Right atrium auricular region (tissue), 2 donors: ENCODE data around the gene AMIGO2. TPM values are rescaled to one million over a fixed set of nuclear protein-coding genes. Genes with fewer than 3 reads are reported as not detected.

ENCODE experiments used
- DNase-seq: peaks from one replicate; pipeline ENCODE4 v3.0.0-alpha.2; 2019; ENCODE audit warnings: low spot score
- H3K27ac ChIP-seq, 2 donors: fragments of 200-600 bp; sonication (generic); 1 replicate in 1 of 2; 2 replicates in 1 of 2; pipeline ENCODE4 v1.5.1; 2016 to 2019
- H3K27me3 ChIP-seq, 2 donors: fragments of 200-600 bp; sonication (generic); one replicate each; pipeline versions ENCODE4 v1.5.1 to v1.6.0; 2017 to 2019
- H3K36me3 ChIP-seq: fragments of 200-600 bp; sonication (generic); one replicate; pipeline ENCODE4 v1.5.1; 2016
- H3K4me1 ChIP-seq, 2 donors: fragments of 200-600 bp; sonication (generic); one replicate each; pipeline versions ENCODE4 v1.5.1 to v1.6.0; 2017 to 2019
- H3K4me3 ChIP-seq, 2 donors: fragments of 200-600 bp; sonication (generic); 1 replicate in 1 of 2; 2 replicates in 1 of 2; pipeline ENCODE4 v1.5.1; 2017 to 2019; ENCODE audit warnings: mild to moderate bottlenecking in 1 of 2, moderate library complexity in 1 of 2
- H3K9me3 ChIP-seq, 2 donors: fragments of 200-600 bp; sonication (generic); one replicate each; pipeline ENCODE4 v1.5.1; 2019
- total RNA-seq, 2 donors: library from RNA; depleted of rRNA; stranded (reverse); fragments of >200 nt; gene quantifications; one replicate each; pipeline ENCODE4 v1.1.0, GENCODE V29; 2016
- TF ChIP-seq, protein P1 (sequence below), 2 donors: fragments of 200-600 bp; sonication (generic); IDR thresholded peaks; one replicate each; pipeline ENCODE4 v1.5.1; 2019; ENCODE audit warnings: antibody characterized with exemption in 2 of 2

The AMIGO2 gene
- total RNA-seq, 2 donors from 2014 or later = 2.3 to 5.8 TPM

- Histone ChIP-seq H3K4me3 (no peak overlapping the region), H3K4me1 (no peaks in the 10 kb centered on the region), H3K27me3 (no peaks in the 10 kb centered on the region), H3K36me3 (no peaks in the 10 kb centered on the region), H3K27ac (no peak overlapping the region), H3K9me3 (no peaks in the 10 kb centered on the region)
- TF ChIP-seq, protein P1, sequence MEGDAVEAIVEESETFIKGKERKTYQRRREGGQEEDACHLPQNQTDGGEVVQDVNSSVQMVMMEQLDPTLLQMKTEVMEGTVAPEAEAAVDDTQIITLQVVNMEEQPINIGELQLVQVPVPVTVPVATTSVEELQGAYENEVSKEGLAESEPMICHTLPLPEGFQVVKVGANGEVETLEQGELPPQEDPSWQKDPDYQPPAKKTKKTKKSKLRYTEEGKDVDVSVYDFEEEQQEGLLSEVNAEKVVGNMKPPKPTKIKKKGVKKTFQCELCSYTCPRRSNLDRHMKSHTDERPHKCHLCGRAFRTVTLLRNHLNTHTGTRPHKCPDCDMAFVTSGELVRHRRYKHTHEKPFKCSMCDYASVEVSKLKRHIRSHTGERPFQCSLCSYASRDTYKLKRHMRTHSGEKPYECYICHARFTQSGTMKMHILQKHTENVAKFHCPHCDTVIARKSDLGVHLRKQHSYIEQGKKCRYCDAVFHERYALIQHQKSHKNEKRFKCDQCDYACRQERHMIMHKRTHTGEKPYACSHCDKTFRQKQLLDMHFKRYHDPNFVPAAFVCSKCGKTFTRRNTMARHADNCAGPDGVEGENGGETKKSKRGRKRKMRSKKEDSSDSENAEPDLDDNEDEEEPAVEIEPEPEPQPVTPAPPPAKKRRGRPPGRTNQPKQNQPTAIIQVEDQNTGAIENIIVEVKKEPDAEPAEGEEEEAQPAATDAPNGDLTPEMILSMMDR (IDR thresholded peaks at IDR 0.05) = no peak
- DNase-seq = no peak
These were observed 17.6 kb upstream of the AMIGO2 start for GRCh38 chr12:47097276-47097896.

- TF ChIP-seq, protein P1 (IDR thresholded peaks at IDR 0.05) = no peak
- Histone ChIP-seq H3K36me3 (no peaks in the 10 kb centered on the region), H3K4me1 (no peaks in the 10 kb centered on the region), H3K27me3 (no peaks in the 10 kb centered on the region), H3K4me3 (no peak overlapping the region), H3K27ac (no peak overlapping the region), H3K9me3 (no peaks in the 10 kb centered on the region)
- DNase-seq = no peak
These were observed 15.9 kb upstream of the AMIGO2 start for GRCh38 chr12:47095446-47096236.

GRCh38 chr12:47094804-47095203 lies 15.0 kb upstream of the AMIGO2 start:
- DNase-seq = no peak
- no peaks in the 10 kb centered on the region for H3K4me1 ChIP-seq
- no peak overlapping the region for H3K27ac ChIP-seq
- no peaks in the 10 kb centered on the region for H3K36me3 ChIP-seq
- no peaks in the 10 kb centered on the region for H3K9me3 ChIP-seq
- TF ChIP-seq, protein P1 (IDR thresholded peaks at IDR 0.05) = no peak
- H3K27me3 ChIP-seq = no peaks in the 10 kb centered on the region
- no peak overlapping the region for H3K4me3 ChIP-seq

DNA sequence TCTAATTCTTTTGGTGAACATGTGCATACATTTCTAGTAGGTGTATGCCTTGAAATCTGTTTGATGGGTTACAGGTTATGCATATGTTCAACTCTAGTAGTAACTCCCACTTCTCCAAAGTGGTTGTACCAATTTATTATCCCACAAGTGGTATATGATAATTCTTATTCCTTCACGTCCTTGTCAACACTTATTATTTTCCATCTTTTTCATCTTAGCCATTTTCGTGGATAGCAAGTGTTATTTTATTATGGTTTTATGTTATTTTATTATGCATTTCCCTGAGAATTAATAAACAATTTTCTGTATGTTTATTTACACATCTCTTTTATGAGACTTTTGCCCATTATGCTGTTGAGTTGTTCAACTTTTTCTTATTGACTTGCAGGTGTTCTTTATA lies 11.2 kb upstream of the AMIGO2 start:
- H3K4me1 ChIP-seq = peaks cover 0 to 10% of the 10 kb centered on the region in 2 donors
- no peaks in the 10 kb centered on the region for H3K27me3 ChIP-seq
- H3K36me3 ChIP-seq = no peaks in the 10 kb centered on the region
- TF ChIP-seq, protein P1 (IDR thresholded peaks at IDR 0.05) = no peak
- no peak overlapping the region for H3K4me3 ChIP-seq
- H3K27ac ChIP-seq = no peak overlapping the region
- no peak for DNase-seq
- H3K9me3 ChIP-seq = no peaks in the 10 kb centered on the region

DNA sequence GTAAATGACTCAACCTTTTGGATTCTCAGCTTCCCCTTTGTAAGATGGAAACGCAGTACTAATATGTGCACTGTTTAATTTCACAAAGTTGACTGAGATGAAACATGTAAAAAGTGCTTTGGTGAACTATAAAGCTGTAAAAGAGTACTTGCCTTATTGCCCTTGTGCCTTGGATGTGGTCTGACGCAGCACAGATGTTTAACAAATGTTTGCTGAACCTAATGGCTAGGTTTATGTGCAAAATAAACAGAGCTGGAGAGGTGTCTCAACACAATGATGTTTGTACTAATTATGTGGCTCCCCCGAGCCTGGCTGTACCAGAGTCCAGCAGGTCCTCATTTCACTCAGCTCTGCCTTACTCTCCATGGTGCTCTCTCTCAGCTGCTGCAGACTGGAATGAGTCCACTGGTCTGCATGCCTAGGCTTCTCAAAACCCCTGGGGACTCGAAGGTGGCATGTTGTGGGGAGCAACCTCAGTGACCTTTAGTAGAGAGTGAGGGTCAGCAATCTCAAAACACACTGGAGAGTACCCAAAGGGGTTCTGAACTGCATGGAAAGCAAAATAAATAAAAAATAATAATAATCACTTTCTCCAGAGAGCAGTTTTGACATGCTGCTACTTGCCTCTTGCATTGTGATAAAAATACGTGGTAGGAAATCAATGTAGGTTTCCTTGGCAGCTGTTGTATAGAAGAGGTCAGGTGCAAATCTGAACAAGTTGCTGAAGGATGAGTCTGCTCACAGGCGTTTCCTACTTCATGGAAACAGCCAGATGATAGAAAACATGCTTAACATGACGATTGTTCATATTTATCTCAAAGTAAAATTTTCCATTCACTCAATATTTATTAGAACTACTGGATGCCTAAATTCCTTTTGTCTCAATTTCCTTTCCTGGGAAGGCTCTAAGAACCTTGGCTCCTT lies 8.5 kb upstream of the AMIGO2 start:
- TF ChIP-seq, protein P1 (IDR thresholded peaks at IDR 0.05) = no peak
- Histone ChIP-seq H3K9me3 (no peaks in the 10 kb centered on the region), H3K27ac (no peak overlapping the region)

More for the DNA sequence above, 8.5 kb upstream of the AMIGO2 start:
- Histone ChIP-seq H3K36me3 (no peaks in the 10 kb centered on the region), H3K4me3 (no peak overlapping the region), H3K4me1 (peaks cover 0 to 21% of the 10 kb centered on the region in 2 donors), H3K27me3 (no peaks in the 10 kb centered on the region)
- DNase-seq = no peak
